ENCODE data around the gene ERAP2. TPM values are rescaled to one million over a fixed set of nuclear protein-coding genes. Genes with fewer than 3 reads are reported as not detected.

Gene ERAP2
- total RNA-seq, 1 experiment from 2014 or later = 3.5 TPM

Small RNA genes lying within 50 kb of the gene (small RNA-seq; reads per million reads assigned to genes)
- gene RF00019 = 0 reads per million in 2 experiments

Other genes starting within 250 kb of the ERAP2 start
- 283 and 285 TPM in 2 replicates for gene CAST, start 214.1 kb upstream of the ERAP2 start, total RNA-seq (2014; rRNA removed; shearing (Covaris generic))
- 29.8 and 35.8 TPM in 2 replicates for gene ERAP1, start 68.6 kb upstream of the ERAP2 start, total RNA-seq (2014; rRNA removed; shearing (Covaris generic))
- gene LNPEP, start 59.6 kb downstream of the ERAP2 start, total RNA-seq (2014; rRNA removed; shearing (Covaris generic)) = 35.3 and 39.3 TPM in 2 replicates

All from SK-MEL-5 (cell line).